A673 (cell line): ENCODE results near the gene RAB21. TPM values are rescaled to one million over a fixed set of nuclear protein-coding genes. Genes with fewer than 3 reads are reported as not detected.

Experiments used
- BruUV-seq: library from RNA; stranded (reverse); fragments of 400-500 nt; replicated peaks from 2 replicates; lab custom pipeline; 2021; lab: Mats Ljungman, UMichigan
- CTCF ChIA-PET: fragments of 300-600 bp; sonication (Branson Sonifier 250); formaldehyde crosslinking; loops from one replicate; lab custom pipeline; 2022; ENCODE audit warnings: antibody characterized with exemption; lab: Charles Lee
- POLR2A ChIA-PET: fragments of 300-600 bp; sonication (Branson Sonifier 250); formaldehyde crosslinking; loops from one replicate; lab custom pipeline; 2022; ENCODE audit warnings: antibody characterized with exemption; ENCODE audit not compliant: low non-redundant PET; lab: Charles Lee
- DNase-seq: peaks from one replicate; pipeline ENCODE4 v3.0.0-alpha.2; 2015; ENCODE audit warnings: low spot score
- H3K27ac ChIP-seq: fragments of 200-600 bp; sonication (generic); 2 replicates; pipeline ENCODE4 v1.5.1; 2016; ENCODE audit warnings: mixed run types, low read depth, mild to moderate bottlenecking, mixed read lengths, antibody characterized with exemption, low read length; ENCODE audit not compliant: poor library complexity, severe bottlenecking
- H3K27me3 ChIP-seq: fragments of 200-600 bp; sonication (generic); replicated peaks from 2 replicates; pipeline ENCODE4 v1.6.1; 2017; ENCODE audit warnings: mixed run types, low read depth, mild to moderate bottlenecking, mixed read lengths, antibody characterized with exemption, low read length; ENCODE audit not compliant: insufficient read depth, poor library complexity
- H3K36me3 ChIP-seq: fragments of 200-600 bp; sonication (generic); 2 replicates; pipeline ENCODE4 v1.6.1; 2016; ENCODE audit warnings: mixed run types, mild to moderate bottlenecking, mixed read lengths, antibody characterized with exemption, low read length; ENCODE audit not compliant: insufficient read depth, poor library complexity, severe bottlenecking
- H3K4me1 ChIP-seq: fragments of 200-600 bp; sonication (generic); 2 replicates; pipeline ENCODE4 v1.6.1; 2017; ENCODE audit warnings: mixed run types, mild to moderate bottlenecking, mixed read lengths, antibody characterized with exemption, low read length; ENCODE audit not compliant: insufficient read depth, poor library complexity, severe bottlenecking
- H3K4me3 ChIP-seq: fragments of 200-600 bp; sonication (generic); 2 replicates; pipeline ENCODE4 v1.5.1; 2016; ENCODE audit warnings: low read depth, mixed run types, mild to moderate bottlenecking, mixed read lengths, low read length; ENCODE audit not compliant: poor library complexity, severe bottlenecking
- H3K9me3 ChIP-seq: fragments of 200-600 bp; sonication (generic); 2 replicates; pipeline ENCODE4 v1.6.1; 2016; ENCODE audit warnings: mixed run types, low read depth, mild to moderate bottlenecking, mixed read lengths, antibody characterized with exemption, low read length; ENCODE audit not compliant: poor library complexity, severe bottlenecking
- CTCF ChIP-seq: fragments of 300-800, 200-600 bp; sonication (generic); conservative IDR thresholded peaks from 2 replicates; pipeline ENCODE4 v1.5.1; 2017; ENCODE audit warnings: low read depth, mild to moderate bottlenecking, antibody characterized with exemption, low read length, moderate library complexity, mixed read lengths
- EZH2 ChIP-seq: fragments of 200-600 bp; sonication (generic); IDR thresholded peaks from 2 replicates; pipeline ENCODE4 v1.6.1; 2017; ENCODE audit warnings: borderline replicate concordance, low read depth, mild to moderate bottlenecking, mixed read lengths, antibody characterized with exemption, low read length; ENCODE audit not compliant: poor library complexity, severe bottlenecking
- intact Hi-C: fragments of 100-400 bp; cut with micrococcal nuclease; formaldehyde crosslinking; loops from one replicate; pipeline ENCODE4 v1.10.0; 2022; ENCODE audit not compliant: unreplicated experiment
- total RNA-seq: library from RNA; stranded (reverse); gene quantifications from 2 replicates; pipeline ENCODE4 v1.2.3, GENCODE V29; 2021

Gene RAB21
- total RNA-seq, 1 experiment from 2014 or later = 109 TPM

DNA sequence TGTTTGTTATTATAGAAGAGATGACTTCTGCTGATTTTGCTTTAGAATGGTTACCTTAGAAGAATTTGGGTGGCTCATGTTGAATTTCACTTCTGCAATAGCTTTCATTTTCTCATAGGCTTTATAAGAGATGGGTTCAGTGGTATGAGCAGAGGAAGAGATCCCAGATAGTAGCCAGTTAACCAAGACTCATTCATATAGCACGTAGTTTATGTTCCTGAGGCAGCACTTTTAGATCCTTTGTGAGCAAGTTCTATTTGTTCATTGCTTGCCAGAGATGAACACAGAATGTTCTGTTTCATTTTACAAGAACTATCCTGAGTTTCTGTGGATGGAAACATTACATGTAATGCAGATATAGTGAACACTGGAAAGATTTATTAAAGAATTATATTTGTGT is 32.2 kb downstream of the RAB21 start:
- intact Hi-C loops = loop anchor here (10.0 kb wide), 1 partner anchor 488 kb away; the partner anchor contains the start of gene TRHDE
- Histone ChIP-seq H3K4me1 (peaks cover 39% of the 10 kb centered on the region), H3K27ac (peak overlapping the region; percentile 26), H3K4me3 (no peak overlapping the region), H3K27me3 (no peaks in the 10 kb centered on the region), H3K36me3 (peaks cover 36% of the 10 kb centered on the region), H3K9me3 (no peaks in the 10 kb centered on the region)
- ChIA-PET POLR2A (no interaction called here), CTCF (no interaction called here)
- TF ChIP-seq CTCF (no peak), EZH2 (no peak)
- no peak for DNase-seq
- BruUV-seq = no TSS peak

DNA sequence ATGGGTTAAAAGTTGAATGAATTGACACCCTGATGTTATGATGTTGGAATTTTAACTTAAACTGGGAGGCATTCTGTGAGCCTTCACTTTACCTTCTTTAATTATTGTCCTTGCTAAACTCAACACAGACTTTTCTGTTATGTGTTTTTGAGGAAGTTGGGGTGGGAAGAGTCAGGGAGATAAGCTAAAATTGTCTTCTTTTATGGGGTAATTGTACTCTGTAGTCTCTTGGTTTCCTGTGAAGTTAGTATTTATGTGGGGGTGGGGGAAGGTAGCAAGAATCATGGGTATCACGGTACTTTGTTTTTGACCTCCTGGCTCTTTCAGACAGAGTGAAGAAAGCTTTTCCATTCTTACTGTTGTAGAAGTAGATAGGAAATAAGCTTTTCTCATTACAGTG is 32.9 kb downstream of the RAB21 start:
- peak; percentile 43 for DNase-seq
- CTCF ChIA-PET = no interaction called here
- Histone ChIP-seq H3K27me3 (no peaks in the 10 kb centered on the region), H3K36me3 (peaks cover 35% of the 10 kb centered on the region), H3K27ac (peak overlapping the region; percentile 26), H3K4me3 (no peak overlapping the region), H3K9me3 (no peaks in the 10 kb centered on the region), H3K4me1 (peaks cover 31% of the 10 kb centered on the region)
- POLR2A ChIA-PET = no interaction called here
- BruUV-seq = no TSS peak
- intact Hi-C loops = loop anchor here (10.0 kb wide), 1 partner anchor 487 kb away; the partner anchor contains the start of gene TRHDE
- TF ChIP-seq EZH2 = no peak
- no peak for TF ChIP-seq CTCF

DNA sequence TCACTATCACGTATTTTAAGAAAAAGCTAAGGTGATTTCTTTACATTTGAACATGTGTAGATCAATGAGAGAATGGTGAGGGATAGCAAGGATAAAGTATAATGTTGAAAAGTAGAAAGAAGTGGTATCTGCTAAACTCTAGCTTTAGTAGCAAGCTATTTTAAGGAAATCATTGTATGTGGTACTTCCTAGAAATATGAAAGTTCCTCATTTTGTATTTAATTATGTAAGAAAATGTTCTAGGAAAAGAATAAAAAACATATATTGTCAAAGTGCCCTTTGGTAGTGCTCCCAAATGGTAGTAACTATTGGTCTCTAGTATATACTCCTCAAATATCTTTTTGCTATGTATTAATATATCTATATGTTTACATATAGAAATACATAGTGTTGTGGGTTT is 35.7 kb downstream of the RAB21 start:
- ChIA-PET CTCF (no interaction called here), POLR2A (no interaction called here)
- Histone ChIP-seq H3K4me1 (peaks cover 28% of the 10 kb centered on the region), H3K36me3 (peaks cover 18% of the 10 kb centered on the region), H3K27ac (no peak overlapping the region), H3K4me3 (no peak overlapping the region), H3K9me3 (no peaks in the 10 kb centered on the region), H3K27me3 (no peaks in the 10 kb centered on the region)
- no TSS peak for BruUV-seq
- TF ChIP-seq CTCF (no peak), EZH2 (no peak)
- intact Hi-C loops = no loop called here
- no peak for DNase-seq
